Measurements from ENCODE around the gene NCS1.

The NCS1 gene

GRCh38 chr9:130176760-130177159 is 4.6 kb downstream of the NCS1 start:
- H3K36me3 Mint-ChIP-seq (ENCODE audit: low read depth): no peaks in the 10 kb centered on the region
- H3K9me3 Mint-ChIP-seq: no peaks in the 10 kb centered on the region
- no peak for ATAC-seq
- DNase-seq: no peak
- H3K27ac Mint-ChIP-seq: no peak overlapping the region
- peaks cover 5% of the 10 kb centered on the region for H3K4me1 Mint-ChIP-seq
- no peak overlapping the region for H3K4me3 Mint-ChIP-seq
- H3K27me3 Mint-ChIP-seq: peaks cover 9% of the 10 kb centered on the region

GRCh38 chr9:130177898-130178805 is 5.9 kb downstream of the NCS1 start:
- ATAC-seq: no peak
- H3K36me3 Mint-ChIP-seq (ENCODE audit: low read depth): no peaks in the 10 kb centered on the region

GRCh38 chr9:130179331-130179907 is 7.2 kb downstream of the NCS1 start:
- Mint-ChIP-seq H3K9me3 (no peaks in the 10 kb centered on the region), H3K36me3 (ENCODE audit: low read depth) (no peaks in the 10 kb centered on the region), H3K27me3 (peaks cover 2% of the 10 kb centered on the region), H3K27ac (no peak overlapping the region), H3K4me3 (no peak overlapping the region), H3K4me1 (peaks cover under 1% of the 10 kb centered on the region)
- DNase-seq (no peak), ATAC-seq (no peak)

More at GRCh38 chr9:130177898-130178805, 5.9 kb downstream of the NCS1 start:
- peaks cover 5% of the 10 kb centered on the region for H3K4me1 Mint-ChIP-seq
- DNase-seq: no peak
- peaks cover 9% of the 10 kb centered on the region for H3K27me3 Mint-ChIP-seq
- no peaks in the 10 kb centered on the region for H3K9me3 Mint-ChIP-seq
- no peak overlapping the region for H3K4me3 Mint-ChIP-seq
- no peak overlapping the region for H3K27ac Mint-ChIP-seq

- H3K27me3 Mint-ChIP-seq: no peaks in the 10 kb centered on the region
- H3K4me1 Mint-ChIP-seq: no peaks in the 10 kb centered on the region
- no peak for ATAC-seq
- H3K4me3 Mint-ChIP-seq: no peak overlapping the region
- H3K27ac Mint-ChIP-seq: no peak overlapping the region
- no peaks in the 10 kb centered on the region for H3K36me3 Mint-ChIP-seq (ENCODE audit: low read depth)
- no peaks in the 10 kb centered on the region for H3K9me3 Mint-ChIP-seq
- DNase-seq: no peak
Measured at GRCh38 chr9:130180516-130180915, 8.3 kb downstream of the NCS1 start.

- Mint-ChIP-seq H3K27ac (no peak overlapping the region), H3K4me3 (no peak overlapping the region), H3K9me3 (no peaks in the 10 kb centered on the region), H3K27me3 (no peaks in the 10 kb centered on the region), H3K36me3 (ENCODE audit: low read depth) (no peaks in the 10 kb centered on the region), H3K4me1 (no peaks in the 10 kb centered on the region)
- no peak for DNase-seq
- no peak for ATAC-seq
Measured at GRCh38 chr9:130181678-130182380, 9.6 kb downstream of the NCS1 start.

- no peak for DNase-seq
- Mint-ChIP-seq H3K36me3 (ENCODE audit: low read depth) (no peaks in the 10 kb centered on the region), H3K4me1 (no peaks in the 10 kb centered on the region), H3K27me3 (no peaks in the 10 kb centered on the region), H3K27ac (no peak overlapping the region), H3K9me3 (no peaks in the 10 kb centered on the region), H3K4me3 (no peak overlapping the region)
- ATAC-seq: no peak
Measured at GRCh38 chr9:130182381-130182909, 10.2 kb downstream of the NCS1 start.

- Mint-ChIP-seq H3K9me3 (no peaks in the 10 kb centered on the region), H3K4me3 (no peak overlapping the region), H3K36me3 (ENCODE audit: low read depth) (no peaks in the 10 kb centered on the region), H3K4me1 (no peaks in the 10 kb centered on the region), H3K27me3 (no peaks in the 10 kb centered on the region), H3K27ac (no peak overlapping the region)
- DNase-seq (no peak), ATAC-seq (no peak)
Measured at GRCh38 chr9:130183133-130183762, 11.0 kb downstream of the NCS1 start.

- H3K27ac Mint-ChIP-seq: no peak overlapping the region
- H3K4me1 Mint-ChIP-seq: no peaks in the 10 kb centered on the region
- ATAC-seq: no peak
Measured at GRCh38 chr9:130185017-130185416, 12.8 kb downstream of the NCS1 start.

GRCh38 chr9:130185490-130186031 is 13.4 kb downstream of the NCS1 start:
- no peak for ATAC-seq
- no peaks in the 10 kb centered on the region for H3K4me1 Mint-ChIP-seq
- no peaks in the 10 kb centered on the region for H3K36me3 Mint-ChIP-seq (ENCODE audit: low read depth)
- no peaks in the 10 kb centered on the region for H3K27me3 Mint-ChIP-seq
- no peaks in the 10 kb centered on the region for H3K9me3 Mint-ChIP-seq
- H3K4me3 Mint-ChIP-seq: no peak overlapping the region
- DNase-seq: no peak
- H3K27ac Mint-ChIP-seq: no peak overlapping the region

More at GRCh38 chr9:130185017-130185416, 12.8 kb downstream of the NCS1 start:
- DNase-seq: no peak
- no peaks in the 10 kb centered on the region for H3K9me3 Mint-ChIP-seq
- H3K4me3 Mint-ChIP-seq: no peak overlapping the region
- H3K36me3 Mint-ChIP-seq (ENCODE audit: low read depth): no peaks in the 10 kb centered on the region
- no peaks in the 10 kb centered on the region for H3K27me3 Mint-ChIP-seq

GRCh38 chr9:130186051-130186450 is 13.8 kb downstream of the NCS1 start:
- Mint-ChIP-seq H3K9me3 (no peaks in the 10 kb centered on the region), H3K36me3 (ENCODE audit: low read depth) (no peaks in the 10 kb centered on the region), H3K4me3 (no peak overlapping the region), H3K4me1 (no peaks in the 10 kb centered on the region), H3K27me3 (no peaks in the 10 kb centered on the region), H3K27ac (no peak overlapping the region)
- no peak for DNase-seq
- ATAC-seq: no peak

- Mint-ChIP-seq H3K4me3 (no peak overlapping the region), H3K9me3 (no peaks in the 10 kb centered on the region), H3K27me3 (no peaks in the 10 kb centered on the region), H3K4me1 (no peaks in the 10 kb centered on the region), H3K27ac (no peak overlapping the region), H3K36me3 (ENCODE audit: low read depth) (no peaks in the 10 kb centered on the region)
- ATAC-seq: peak; percentile 63
- no peak for DNase-seq
Measured at GRCh38 chr9:130186839-130187522, 14.8 kb downstream of the NCS1 start.

GRCh38 chr9:130187523-130187846 is 15.3 kb downstream of the NCS1 start:
- ATAC-seq: no peak
- Mint-ChIP-seq H3K27ac (no peak overlapping the region), H3K4me1 (no peaks in the 10 kb centered on the region), H3K4me3 (no peak overlapping the region), H3K27me3 (no peaks in the 10 kb centered on the region), H3K36me3 (ENCODE audit: low read depth) (no peaks in the 10 kb centered on the region), H3K9me3 (no peaks in the 10 kb centered on the region)
- no peak for DNase-seq

- H3K27ac Mint-ChIP-seq: no peak overlapping the region
- no peaks in the 10 kb centered on the region for H3K27me3 Mint-ChIP-seq
- H3K9me3 Mint-ChIP-seq: no peaks in the 10 kb centered on the region
- no peak for DNase-seq
- no peak for ATAC-seq
- H3K4me1 Mint-ChIP-seq: no peaks in the 10 kb centered on the region
- no peak overlapping the region for H3K4me3 Mint-ChIP-seq
- H3K36me3 Mint-ChIP-seq (ENCODE audit: low read depth): no peaks in the 10 kb centered on the region
Measured at GRCh38 chr9:130188860-130189481, 16.8 kb downstream of the NCS1 start.
